GM12892 (cell line): ENCODE data around the gene CDK8.

Experiments used
- POLR2A ChIP-seq: IDR thresholded peaks from 2 replicates; pipeline ENCODE4 v1.6.1; 2011; ENCODE audit warnings: low read depth, low read length, control low read depth
- POLR2AphosphoS5 ChIP-seq: IDR thresholded peaks from 2 replicates; pipeline ENCODE4 v1.6.1; 2011; ENCODE audit warnings: low read depth, low read length, control low read depth
- TAF1 ChIP-seq: IDR thresholded peaks from 2 replicates; pipeline ENCODE4 v1.6.1; 2011; ENCODE audit warnings: low read depth, mild to moderate bottlenecking, control low read depth, low read length, borderline replicate concordance

- TF ChIP-seq POLR2AphosphoS5 (no peak), TAF1 (no peak), POLR2A (no peak)
Measured at GRCh38 chr13:26280295-26280694, 26.4 kb downstream of the CDK8 start.
